ENCODE data around the gene MYOCD.

- no peak for TF ChIP-seq CTCF (conservative IDR thresholded peaks at IDR 0.05; ENCODE audit: low read length)
- no peak for TF ChIP-seq EZH2phosphoT487 (IDR thresholded peaks at IDR 0.05; ENCODE audit: borderline replicate concordance)
These were observed 65.3 kb downstream of the MYOCD start for GRCh38 chr17:12730931-12731521.
